Measurements from ENCODE around the gene ZNF354C.

ZNF354C gene

DNA sequence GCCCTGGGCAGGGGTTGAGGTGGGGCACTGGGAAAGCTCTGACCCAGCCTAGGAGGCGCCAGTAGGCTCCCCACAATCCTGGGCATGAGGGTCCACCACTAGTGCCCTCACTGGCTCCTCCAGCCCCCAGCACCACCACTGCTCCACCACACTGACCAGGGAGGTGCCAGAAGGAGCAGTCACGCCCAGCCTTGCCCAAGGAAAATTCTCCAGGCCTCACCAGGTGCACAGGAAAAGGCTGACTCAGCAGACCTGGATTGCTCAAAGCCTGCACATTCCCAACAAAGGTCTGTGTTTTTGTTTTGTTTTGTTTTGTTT is 62.9 kb downstream of the ZNF354C start:
- no peak for TF ChIP-seq CTCF (IDR thresholded peaks at IDR 0.05; ENCODE audit: extremely low read depth, insufficient read depth, missing control alignments)
- in situ Hi-C loops (cut with MboI; ENCODE audit: low pct_unique_long_range_greater_than_20kb, low sequenced_read_pairs, unreplicated experiment): no loop called here
- no peak for DNase-seq (ENCODE audit: low spot score)

GRCh38 chr5:179123491-179124272 is 63.5 kb downstream of the ZNF354C start:
- TF ChIP-seq CTCF (IDR thresholded peaks at IDR 0.05; ENCODE audit: extremely low read depth, insufficient read depth, missing control alignments): no peak
- in situ Hi-C loops (cut with MboI; ENCODE audit: low pct_unique_long_range_greater_than_20kb, low sequenced_read_pairs, unreplicated experiment): no loop called here
- DNase-seq (ENCODE audit: low spot score): no peak

- in situ Hi-C loops (cut with MboI; ENCODE audit: low pct_unique_long_range_greater_than_20kb, low sequenced_read_pairs, unreplicated experiment): no loop called here
- no peak for TF ChIP-seq CTCF (IDR thresholded peaks at IDR 0.05; ENCODE audit: extremely low read depth, insufficient read depth, missing control alignments)
- no peak for DNase-seq (ENCODE audit: low spot score)
Observed at GRCh38 chr5:179124273-179124852, 64.2 kb downstream of the ZNF354C start.

DNA sequence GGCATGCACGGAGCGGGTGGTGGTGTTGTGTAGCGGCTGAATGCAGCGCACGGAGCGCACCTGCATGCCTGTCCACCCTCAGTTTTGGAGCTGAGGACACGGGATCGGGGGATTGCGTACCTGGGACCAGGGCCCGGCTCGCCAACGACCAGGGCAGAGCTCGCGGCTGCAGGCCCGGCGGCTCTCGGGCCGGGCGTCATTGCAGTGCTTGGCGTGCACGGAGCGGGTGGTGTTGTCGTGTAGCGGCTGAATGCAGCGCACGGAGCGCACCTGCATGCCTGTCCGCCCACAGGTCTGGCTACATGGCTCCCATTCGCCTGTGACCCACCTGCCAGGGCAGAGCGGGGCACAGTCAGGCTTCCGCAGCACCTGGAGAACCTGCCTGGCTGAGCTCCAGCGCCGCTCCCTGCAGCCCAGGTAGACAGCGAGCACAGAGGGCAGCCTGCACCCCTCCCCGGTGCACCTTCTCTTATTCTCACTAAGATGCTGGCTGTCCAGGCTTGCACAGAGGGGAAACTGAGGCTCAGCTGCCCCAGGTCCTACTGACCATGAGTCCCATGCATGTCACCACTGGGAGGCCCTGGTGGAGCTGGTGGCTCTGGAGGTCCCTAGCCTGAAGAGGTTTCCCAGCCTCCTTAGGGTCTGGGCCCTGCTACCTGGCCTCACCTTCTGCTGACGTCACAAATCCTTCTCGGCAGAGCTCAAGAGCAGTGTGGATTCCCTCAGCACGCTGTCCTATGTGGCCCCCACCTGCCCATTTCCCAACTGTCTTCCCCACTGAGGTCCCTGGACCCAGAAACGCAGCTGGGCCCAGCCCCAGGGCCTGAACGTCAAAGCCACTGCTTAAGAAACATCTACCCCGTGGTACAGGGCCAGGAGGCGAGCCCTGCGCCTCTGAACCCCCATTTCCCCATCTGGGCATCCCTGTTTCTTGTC is 64.9 kb downstream of the ZNF354C start:
- no peak for DNase-seq (ENCODE audit: low spot score)
- in situ Hi-C loops (cut with MboI; ENCODE audit: low pct_unique_long_range_greater_than_20kb, low sequenced_read_pairs, unreplicated experiment): no loop called here
- TF ChIP-seq CTCF (IDR thresholded peaks at IDR 0.05; ENCODE audit: extremely low read depth, insufficient read depth, missing control alignments): no peak

GRCh38 chr5:179125789-179126505 is 65.8 kb downstream of the ZNF354C start:
- TF ChIP-seq CTCF (IDR thresholded peaks at IDR 0.05; ENCODE audit: extremely low read depth, insufficient read depth, missing control alignments): no peak
- in situ Hi-C loops (cut with MboI; ENCODE audit: low pct_unique_long_range_greater_than_20kb, low sequenced_read_pairs, unreplicated experiment): no loop called here
- DNase-seq (ENCODE audit: low spot score): no peak

- DNase-seq (ENCODE audit: low spot score): no peak
- no peak for TF ChIP-seq CTCF (IDR thresholded peaks at IDR 0.05; ENCODE audit: extremely low read depth, insufficient read depth, missing control alignments)
- in situ Hi-C loops (cut with MboI; ENCODE audit: low pct_unique_long_range_greater_than_20kb, low sequenced_read_pairs, unreplicated experiment): no loop called here
Observed at GRCh38 chr5:179126506-179126991, 66.4 kb downstream of the ZNF354C start.
